ELR (cell line): ENCODE results near the gene INSIG2.
A peak's percentile ranks its signal among the peaks of the same experiment; 100 is the strongest.

Experiments
- DNase-seq: peaks from one replicate; pipeline ENCODE4 v3.0.0-alpha.2; 2015; ENCODE audit warnings: low read depth

Gene INSIG2

GRCh38 chr2:118098307-118099030 lies 10.2 kb downstream of the INSIG2 start:
- DNase-seq, result no peak

DNA sequence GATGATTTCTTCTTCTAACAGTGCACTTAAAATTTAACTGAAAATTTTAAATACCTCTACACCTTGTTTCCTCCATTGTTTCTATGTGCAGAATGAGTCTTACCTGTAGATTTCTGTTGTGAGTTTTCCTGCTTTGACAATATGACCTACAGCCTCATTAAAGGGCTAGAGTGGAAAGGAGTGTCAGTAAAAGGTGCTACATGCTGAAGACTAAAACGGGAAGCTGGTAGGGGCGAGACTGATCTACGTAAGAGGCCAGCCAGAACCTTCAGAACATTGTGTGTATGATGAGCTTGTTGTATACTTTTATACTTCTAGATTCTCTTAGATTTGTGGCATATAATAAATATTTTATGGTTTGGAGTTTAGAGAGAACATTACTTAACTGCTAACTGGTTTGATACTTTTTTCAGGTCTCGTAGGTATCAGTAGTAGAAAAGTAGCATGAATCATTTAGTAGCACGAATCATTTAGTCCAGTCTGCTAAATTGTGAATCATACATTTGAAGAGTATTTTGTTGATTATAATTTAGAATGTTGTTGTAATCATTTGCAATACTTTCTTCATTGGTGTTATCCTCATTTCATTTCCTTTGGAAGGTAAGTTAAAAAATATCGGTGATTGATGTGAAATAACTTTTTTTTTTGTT lies 14.3 kb downstream of the INSIG2 start:
- DNase-seq, result peak; percentile 55

- DNase-seq, result no peak
Observed at GRCh38 chr2:118103951-118104940, 16.0 kb downstream of the INSIG2 start.

DNA sequence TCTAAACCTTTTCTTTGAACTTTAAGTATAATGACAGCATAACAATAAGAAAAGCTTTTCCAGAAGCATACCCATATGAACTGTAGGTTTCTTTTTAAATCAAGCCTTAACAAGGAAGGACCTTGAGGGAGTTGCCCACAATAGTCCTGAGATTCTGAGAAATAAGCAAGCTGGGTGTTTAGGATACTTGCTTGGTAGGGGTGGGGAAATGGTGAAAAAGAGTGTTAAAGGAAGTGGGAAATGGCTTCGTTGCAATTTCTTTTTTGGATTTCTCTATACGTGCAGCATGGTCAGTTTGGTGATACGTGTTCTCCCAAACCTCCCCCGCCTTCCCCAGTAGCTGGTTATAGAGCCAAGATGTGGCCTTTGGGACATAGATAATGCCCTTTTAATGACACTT lies 17.2 kb downstream of the INSIG2 start:
- no peak for DNase-seq

- DNase-seq, result no peak
Observed at GRCh38 chr2:118106926-118107325, 18.7 kb downstream of the INSIG2 start.

- DNase-seq, result no peak
Observed at GRCh38 chr2:118110310-118110709, 22.0 kb downstream of the INSIG2 start.

DNA sequence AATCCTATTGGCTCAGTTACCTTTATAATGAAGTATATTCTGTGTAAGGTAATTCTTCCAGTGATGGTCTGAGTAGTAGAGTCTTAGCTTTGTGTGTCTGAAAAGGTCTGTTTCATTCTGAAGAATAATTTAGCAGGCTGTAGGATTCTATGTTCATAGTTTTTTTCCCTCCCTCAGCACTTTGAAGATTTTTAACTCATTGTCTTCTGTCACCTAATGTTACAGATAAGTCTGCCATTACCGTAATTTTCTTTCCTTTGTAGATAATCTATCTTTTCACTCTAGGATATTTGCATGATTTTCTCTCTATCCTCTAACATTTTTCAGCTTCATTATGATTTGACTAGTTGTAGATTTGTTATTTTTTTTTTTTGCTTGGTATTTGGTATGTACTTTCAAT lies 22.7 kb downstream of the INSIG2 start:
- no peak for DNase-seq

DNA sequence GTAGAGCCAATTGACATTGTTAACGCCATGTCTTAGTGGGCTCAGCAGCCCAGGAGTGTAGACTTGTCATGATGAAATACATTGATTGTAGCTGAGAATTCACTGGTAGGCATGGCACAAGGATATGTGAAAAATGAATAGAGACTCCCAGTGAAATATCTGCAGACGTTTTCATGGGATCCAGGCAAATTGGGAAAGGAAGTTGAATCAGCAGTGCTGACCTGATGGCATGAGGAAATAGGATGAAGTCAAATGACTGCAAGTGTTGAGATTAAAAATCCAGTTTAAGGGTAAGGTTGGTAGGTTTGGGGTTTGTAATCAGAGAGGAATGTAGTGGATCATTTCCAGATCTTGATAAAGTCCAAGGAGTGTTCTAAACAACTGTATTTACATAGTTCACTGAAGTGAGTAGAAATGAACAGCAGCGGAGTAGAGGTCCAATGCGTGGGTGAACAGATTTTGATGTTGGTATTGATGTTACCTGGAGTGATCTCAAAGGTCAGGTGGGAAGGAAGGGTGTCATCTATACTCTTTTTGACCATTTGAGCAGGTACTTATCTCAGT lies 24.6 kb downstream of the INSIG2 start:
- DNase-seq, result peak; percentile 91

GRCh38 chr2:118114863-118115262 lies 26.6 kb downstream of the INSIG2 start:
- DNase-seq, result no peak

DNA sequence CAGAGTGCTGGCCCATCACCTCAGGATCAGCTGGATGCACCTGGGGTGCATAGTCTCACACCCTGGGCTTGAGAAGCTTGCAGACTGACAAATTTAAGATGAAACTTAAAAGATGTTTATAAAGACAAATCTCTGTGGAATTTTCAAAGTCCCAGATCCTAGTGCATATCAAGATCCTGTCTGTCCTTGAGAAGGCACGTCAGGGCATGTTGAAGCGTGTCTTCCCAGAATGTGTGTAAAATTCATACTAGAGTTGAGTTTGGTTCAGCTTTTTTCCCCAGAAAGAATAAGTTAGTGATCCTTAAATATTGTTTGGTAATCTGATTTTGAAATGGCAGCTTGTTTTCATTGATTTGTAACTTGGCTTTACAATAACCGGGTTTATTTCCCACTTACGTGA lies 27.5 kb downstream of the INSIG2 start:
- DNase-seq, result no peak

DNA sequence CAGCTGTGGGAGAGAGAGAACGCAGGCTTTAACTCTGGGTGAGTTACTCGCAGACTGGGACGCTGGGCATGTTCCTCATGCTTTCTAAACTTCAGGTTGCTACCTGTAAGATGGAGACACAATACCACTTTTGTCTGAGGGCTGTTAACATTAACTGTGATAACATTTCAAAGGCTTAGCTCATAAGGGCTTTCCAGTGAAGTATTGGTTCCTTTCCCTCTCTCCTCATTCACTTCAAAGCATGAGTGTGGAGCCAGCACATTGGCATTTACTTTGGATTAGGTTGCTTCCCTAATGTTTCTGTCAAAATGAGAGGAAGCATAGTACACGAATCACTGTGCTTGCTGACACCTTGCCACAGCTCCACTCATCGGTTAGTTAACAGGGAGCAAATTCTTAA lies 30.2 kb downstream of the INSIG2 start:
- no peak for DNase-seq

DNA sequence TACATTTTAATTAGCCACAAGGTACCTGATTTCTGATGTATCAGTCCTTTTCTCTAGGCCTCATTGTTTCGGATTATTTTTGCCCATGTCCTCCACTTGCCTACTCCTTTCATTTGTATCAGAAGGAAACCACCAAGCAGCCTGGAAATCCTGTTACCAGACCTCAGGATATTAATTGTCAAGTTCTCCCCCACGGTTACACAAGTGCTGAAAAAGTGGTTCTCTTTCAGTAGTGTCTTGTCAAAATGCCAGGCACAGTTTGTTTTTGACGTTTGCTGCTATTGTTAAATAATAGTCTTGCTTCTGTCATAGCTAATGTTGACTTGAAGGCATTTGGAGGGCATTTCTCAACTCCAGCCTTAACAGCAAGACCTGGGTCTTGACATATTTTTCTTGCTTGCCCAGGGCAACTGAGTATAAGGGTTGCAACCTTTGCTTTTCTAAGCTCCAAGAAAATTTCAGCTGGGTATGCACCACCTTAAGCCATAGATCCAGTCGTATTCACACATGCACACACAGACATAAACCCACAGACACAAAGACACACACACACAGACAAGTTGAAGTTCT lies 31.0 kb downstream of the INSIG2 start:
- no peak for DNase-seq

DNA sequence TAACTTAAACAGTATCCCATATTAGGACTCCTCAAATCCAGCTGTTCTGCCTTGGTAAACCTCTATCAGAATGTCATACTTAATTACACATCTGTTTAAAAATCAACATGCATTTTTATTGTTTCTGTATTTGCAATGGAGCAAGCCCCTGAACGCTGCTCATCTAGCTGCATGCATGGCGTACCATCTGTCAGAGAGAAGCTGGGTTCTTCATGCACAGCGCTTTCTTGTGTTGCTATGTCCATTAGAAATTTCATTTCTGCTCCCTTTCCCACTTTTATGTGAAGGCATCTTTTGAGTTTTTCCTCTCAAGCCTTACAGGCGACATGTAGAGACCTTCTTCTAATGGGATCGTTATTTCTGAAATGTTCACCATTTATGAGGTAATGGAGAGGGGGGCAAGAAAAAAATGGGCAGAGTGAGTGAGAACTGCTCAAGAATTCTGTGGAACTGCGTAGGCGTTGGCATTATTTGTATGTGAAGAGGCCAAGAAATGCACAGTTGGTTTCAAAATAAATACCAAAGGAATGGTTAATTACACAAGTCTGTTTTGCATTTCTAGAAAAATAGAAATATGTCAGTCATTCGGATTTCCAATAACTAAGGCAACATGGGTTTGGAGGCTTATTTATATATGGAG lies 31.6 kb downstream of the INSIG2 start:
- DNase-seq, result no peak

DNA sequence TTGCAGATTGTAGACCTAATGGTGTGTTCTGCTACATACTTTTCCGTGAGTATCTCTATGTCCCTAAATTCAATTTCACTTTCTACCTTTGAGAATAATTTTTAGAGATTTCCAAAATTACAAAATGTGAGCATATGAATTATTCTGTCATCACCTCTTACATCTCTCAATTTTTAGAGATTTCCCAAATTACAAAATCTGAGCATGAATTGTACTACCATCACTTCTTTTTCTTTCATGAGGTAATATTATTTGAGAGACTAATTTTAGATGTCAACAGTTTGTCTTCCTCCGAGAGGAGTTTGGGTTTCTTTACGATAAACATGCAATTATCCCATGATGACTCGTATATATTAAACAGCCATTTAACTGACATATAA lies 32.1 kb downstream of the INSIG2 start:
- no peak for DNase-seq

DNA sequence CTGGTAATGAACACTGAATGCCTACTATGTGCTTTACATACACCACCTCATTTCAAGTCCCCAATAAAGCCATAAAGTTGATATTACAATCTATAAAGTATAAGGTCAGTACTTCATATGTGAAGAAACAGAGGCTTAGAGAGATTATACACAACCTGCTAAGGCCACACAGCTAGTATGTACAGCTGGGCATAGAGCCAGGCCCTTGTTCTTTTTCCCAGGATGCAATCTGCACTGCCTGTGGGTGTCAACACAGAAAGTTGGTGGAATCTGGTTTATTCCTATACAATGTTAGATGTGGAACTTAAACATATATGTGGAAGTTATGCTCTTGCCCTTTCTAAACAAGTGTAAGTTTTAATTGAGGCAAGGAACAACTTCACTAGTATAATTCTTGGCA lies 32.8 kb downstream of the INSIG2 start:
- DNase-seq, result no peak

DNA sequence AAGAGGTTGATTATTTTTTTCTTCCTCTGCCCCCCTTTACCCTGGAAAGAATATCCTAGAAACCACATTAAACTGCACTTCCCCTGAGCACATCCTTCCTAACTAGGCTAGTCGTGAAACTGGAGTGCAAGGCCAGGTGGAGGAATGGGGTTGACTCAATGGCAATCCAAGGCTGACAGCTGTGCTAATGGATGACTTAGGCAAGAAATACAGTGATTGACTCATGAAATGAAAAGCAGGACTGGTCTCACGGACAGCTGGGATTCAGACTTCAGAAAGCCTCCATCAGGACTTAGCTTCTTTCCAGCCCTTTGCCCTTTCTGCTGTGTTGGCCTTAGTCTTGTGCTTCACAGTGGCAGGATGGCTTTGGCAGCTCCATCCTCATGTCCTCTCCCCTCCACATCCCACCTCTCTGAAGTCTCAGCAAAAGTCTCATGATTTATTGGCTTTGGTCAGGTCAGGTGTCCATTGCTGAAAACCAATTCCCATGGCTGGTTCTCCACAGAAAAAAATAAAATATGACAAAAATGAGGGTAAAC lies 33.8 kb downstream of the INSIG2 start:
- no peak for DNase-seq

DNA sequence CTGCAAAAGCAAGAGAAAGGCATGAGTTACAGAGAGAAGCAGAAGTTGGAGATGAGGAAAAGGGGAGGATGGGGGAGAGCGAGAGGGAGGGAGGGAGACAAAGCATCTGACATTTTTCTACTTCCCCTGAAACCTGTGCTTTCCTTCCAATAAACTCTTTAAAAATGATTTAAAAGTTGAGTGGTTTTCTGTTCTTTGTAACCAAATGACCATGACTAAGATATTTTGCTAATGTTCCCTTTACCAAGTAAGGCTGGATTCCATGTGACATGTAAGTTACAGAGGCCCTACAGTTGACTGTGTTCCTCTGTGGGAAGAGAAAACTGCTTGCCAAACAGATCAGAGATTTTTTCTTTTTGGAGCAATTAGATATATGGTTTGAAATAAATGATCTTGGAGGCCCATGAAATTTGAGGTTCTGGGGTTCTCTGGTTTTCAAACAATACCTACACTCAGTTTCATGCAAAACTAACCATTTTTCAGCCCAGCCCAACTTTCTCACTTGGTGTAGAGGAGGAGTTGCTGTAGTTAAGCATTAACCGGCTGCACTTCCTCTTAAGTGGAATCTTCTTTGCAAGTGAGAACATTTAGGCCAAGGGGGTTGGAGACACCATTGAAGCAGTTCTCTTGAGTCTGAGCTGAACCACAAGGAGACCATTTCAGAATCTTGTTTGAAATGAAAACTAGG lies 34.5 kb downstream of the INSIG2 start:
- DNase-seq, result no peak

- DNase-seq, result peak; percentile 61
Observed at GRCh38 chr2:118123561-118124232, 35.4 kb downstream of the INSIG2 start.

DNA sequence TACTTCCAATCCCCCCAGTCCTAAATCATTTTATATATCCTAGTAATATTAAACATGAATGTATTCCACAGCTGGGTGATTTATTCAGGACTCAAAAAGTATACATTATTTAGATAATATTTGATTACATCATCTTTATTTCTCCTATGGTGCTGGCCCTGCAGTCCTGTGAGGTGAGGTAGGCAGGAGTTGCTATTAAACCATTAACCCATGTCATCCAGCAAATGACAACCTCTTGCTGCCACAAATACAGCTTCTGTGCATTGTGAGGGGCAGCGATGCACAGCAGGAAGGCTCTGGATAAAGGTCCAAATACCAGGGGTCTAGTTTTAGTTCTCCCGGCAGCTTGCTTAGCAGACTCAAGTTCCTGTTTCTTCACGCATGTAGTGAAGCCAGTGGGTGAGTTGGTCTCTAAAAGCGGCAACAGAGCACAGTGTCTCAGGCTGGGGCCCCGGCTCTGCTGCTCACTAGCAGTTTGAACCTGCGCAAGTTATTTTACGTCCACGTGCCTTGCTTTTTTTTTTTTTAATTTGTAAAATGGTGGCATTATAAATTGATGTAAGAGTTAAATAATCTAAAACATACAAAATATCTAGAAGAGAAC lies 36.1 kb downstream of the INSIG2 start:
- DNase-seq, result no peak

- DNase-seq, result no peak
Observed at GRCh38 chr2:118127250-118127649, 39.0 kb downstream of the INSIG2 start.
